Measurements from ENCODE around the gene FNDC3B.

FNDC3B gene

DNA sequence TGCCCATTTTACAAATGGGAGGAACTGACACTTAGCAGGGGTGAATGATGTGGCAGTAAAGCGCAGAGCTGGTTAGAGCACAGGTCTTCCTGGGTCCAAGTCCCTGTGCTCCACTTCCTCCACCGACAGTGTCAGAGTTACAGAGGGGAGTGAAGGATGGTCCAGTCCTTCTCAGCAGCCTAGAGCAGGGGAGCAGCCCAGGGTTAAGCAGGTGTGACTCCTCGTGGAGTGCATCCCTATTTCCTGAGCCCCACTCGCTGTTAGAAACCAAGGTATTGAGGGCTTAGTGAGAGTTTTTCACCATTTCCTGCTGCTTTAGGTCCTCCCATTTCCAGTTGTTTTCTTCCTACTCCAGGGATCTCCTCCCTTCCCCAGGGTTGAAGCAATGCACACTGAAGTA lies 333.5 kb downstream of the FNDC3B start:
- H3K9me3 ChIP-seq (ENCODE audit: insufficient read depth, low read depth, low read length) = no peaks in the 10 kb centered on the region
- TF ChIP-seq EZH2phosphoT487 (IDR thresholded peaks at IDR 0.05; ENCODE audit: borderline replicate concordance) = no peak
- TF ChIP-seq, protein P1, sequence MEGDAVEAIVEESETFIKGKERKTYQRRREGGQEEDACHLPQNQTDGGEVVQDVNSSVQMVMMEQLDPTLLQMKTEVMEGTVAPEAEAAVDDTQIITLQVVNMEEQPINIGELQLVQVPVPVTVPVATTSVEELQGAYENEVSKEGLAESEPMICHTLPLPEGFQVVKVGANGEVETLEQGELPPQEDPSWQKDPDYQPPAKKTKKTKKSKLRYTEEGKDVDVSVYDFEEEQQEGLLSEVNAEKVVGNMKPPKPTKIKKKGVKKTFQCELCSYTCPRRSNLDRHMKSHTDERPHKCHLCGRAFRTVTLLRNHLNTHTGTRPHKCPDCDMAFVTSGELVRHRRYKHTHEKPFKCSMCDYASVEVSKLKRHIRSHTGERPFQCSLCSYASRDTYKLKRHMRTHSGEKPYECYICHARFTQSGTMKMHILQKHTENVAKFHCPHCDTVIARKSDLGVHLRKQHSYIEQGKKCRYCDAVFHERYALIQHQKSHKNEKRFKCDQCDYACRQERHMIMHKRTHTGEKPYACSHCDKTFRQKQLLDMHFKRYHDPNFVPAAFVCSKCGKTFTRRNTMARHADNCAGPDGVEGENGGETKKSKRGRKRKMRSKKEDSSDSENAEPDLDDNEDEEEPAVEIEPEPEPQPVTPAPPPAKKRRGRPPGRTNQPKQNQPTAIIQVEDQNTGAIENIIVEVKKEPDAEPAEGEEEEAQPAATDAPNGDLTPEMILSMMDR (conservative IDR thresholded peaks at IDR 0.05; ENCODE audit: low read length) = no peak

DNA sequence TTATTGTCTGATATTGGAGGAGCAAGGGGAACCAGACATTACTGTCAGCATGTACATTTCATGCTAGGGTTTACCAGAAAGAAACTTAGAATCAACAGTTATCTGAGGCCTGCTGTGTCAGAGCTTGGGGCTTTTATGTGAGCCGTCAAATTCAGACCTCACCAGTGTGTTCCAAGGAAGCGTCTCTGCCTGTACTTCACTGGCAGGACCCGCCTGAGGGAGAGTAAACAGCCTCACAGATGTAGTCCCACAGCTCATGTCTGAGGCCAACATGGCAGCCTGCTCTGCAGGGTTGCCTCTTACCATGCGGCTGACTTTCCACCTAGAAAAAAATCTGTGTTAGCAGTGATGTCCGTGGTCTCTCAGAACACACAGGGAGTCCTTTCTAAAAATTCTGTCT lies 334.5 kb downstream of the FNDC3B start:
- Histone ChIP-seq H2AFZ (ENCODE audit: low read length) (no peak overlapping the region), H3K9ac (ENCODE audit: low read depth, low read length, poor library complexity, severe bottlenecking) (no peak overlapping the region), H3K36me3 (ENCODE audit: insufficient read depth, low read length) (peaks cover 11% of the 10 kb centered on the region; the same call in 1 of the 2 replicates), H3K27me3 (ENCODE audit: insufficient read depth, low read length, poor library complexity, severe bottlenecking) (no peaks in the 10 kb centered on the region), H3K9me3 (ENCODE audit: insufficient read depth, low read depth, low read length) (no peaks in the 10 kb centered on the region), H3K9me2 (replicated peaks; ENCODE audit: low read depth, low read length) (no peaks in the 10 kb centered on the region), H4K20me1 (ENCODE audit: insufficient read depth, low read length, poor library complexity, severe bottlenecking) (no peaks in the 10 kb centered on the region), H3K79me2 (ENCODE audit: insufficient read depth, low read length) (no peaks in the 10 kb centered on the region), H3K4me3 (ENCODE audit: low read length, poor library complexity, severe bottlenecking) (no peak overlapping the region), H3F3A (ENCODE audit: low read depth) (no peaks in the 10 kb centered on the region), H3K4me2 (ENCODE audit: low read depth, low read length, poor library complexity, severe bottlenecking) (no peak overlapping the region), H3K4me1 (ENCODE audit: insufficient read depth, low read length, poor library complexity, severe bottlenecking) (no peaks in the 10 kb centered on the region)
- no peak for TF ChIP-seq EZH2phosphoT487 (IDR thresholded peaks at IDR 0.05; ENCODE audit: borderline replicate concordance)
- TF ChIP-seq, protein P1 (conservative IDR thresholded peaks at IDR 0.05; ENCODE audit: low read length) = no peak

More for the DNA sequence above, 333.5 kb downstream of the FNDC3B start:
- H3K27me3 ChIP-seq (ENCODE audit: insufficient read depth, low read length, poor library complexity, severe bottlenecking) = no peaks in the 10 kb centered on the region
- H3K9me2 ChIP-seq (replicated peaks; ENCODE audit: low read depth, low read length) = no peaks in the 10 kb centered on the region
- H3K36me3 ChIP-seq (ENCODE audit: insufficient read depth, low read length) = peaks cover under 1% of the 10 kb centered on the region; the same call in 1 of the 2 replicates
- H4K20me1 ChIP-seq (ENCODE audit: insufficient read depth, low read length, poor library complexity, severe bottlenecking) = no peaks in the 10 kb centered on the region
- no peak overlapping the region for H3K9ac ChIP-seq (ENCODE audit: low read depth, low read length, poor library complexity, severe bottlenecking)
- no peaks in the 10 kb centered on the region for H3K79me2 ChIP-seq (ENCODE audit: insufficient read depth, low read length)
- no peaks in the 10 kb centered on the region for H3F3A ChIP-seq (ENCODE audit: low read depth)
- H3K4me1 ChIP-seq (ENCODE audit: insufficient read depth, low read length, poor library complexity, severe bottlenecking) = no peaks in the 10 kb centered on the region
- no peak overlapping the region for H2AFZ ChIP-seq (ENCODE audit: low read length)
- no peak overlapping the region for H3K4me2 ChIP-seq (ENCODE audit: low read depth, low read length, poor library complexity, severe bottlenecking)
- H3K4me3 ChIP-seq (ENCODE audit: low read length, poor library complexity, severe bottlenecking) = no peak overlapping the region

DNA sequence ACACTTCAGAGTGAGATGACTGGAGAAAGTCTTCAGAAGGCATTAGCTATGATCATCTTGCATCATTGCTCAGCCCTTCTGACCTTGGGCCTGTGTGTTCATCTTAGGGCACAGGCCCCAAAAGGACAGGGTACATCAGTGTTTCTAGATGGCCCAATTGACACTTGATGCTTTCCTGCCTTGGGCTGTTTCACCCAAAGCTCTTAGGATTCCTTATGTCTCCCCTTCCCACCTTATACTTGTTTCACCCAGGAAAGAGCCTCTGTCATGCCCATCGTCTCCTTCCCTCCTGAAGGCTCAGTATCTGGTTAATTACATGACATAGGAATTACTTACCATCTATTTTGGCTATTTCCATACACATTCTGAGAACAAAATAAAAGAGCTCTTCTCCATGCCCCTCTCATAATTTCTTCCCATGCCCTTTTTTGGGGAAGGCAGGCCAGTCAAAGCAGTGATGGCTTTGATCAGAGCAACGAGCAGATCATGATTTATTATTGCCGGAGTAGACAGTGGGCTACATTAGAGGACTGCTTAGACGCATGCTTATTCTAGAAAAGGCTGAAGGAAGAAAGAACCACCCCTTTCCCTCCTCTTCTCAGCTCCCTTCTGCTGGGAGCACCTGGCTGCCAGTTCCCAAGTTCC lies 335.9 kb downstream of the FNDC3B start:
- no peaks in the 10 kb centered on the region; the same call in 1 of the 2 replicates for H3K9me3 ChIP-seq (ENCODE audit: insufficient read depth, low read depth, low read length)
- no peaks in the 10 kb centered on the region for H3K27me3 ChIP-seq (ENCODE audit: insufficient read depth, low read length, poor library complexity, severe bottlenecking)
- no peak overlapping the region for H3K4me2 ChIP-seq (ENCODE audit: low read depth, low read length, poor library complexity, severe bottlenecking)
- H3K4me1 ChIP-seq (ENCODE audit: insufficient read depth, low read length, poor library complexity, severe bottlenecking) = no peaks in the 10 kb centered on the region
- no peaks in the 10 kb centered on the region for H3F3A ChIP-seq (ENCODE audit: low read depth)
- no peaks in the 10 kb centered on the region for H3K9me2 ChIP-seq (replicated peaks; ENCODE audit: low read depth, low read length)
- TF ChIP-seq, protein P1 (conservative IDR thresholded peaks at IDR 0.05; ENCODE audit: low read length) = no peak
- TF ChIP-seq EZH2phosphoT487 (IDR thresholded peaks at IDR 0.05; ENCODE audit: borderline replicate concordance) = no peak
- peaks cover 23% of the 10 kb centered on the region for H3K36me3 ChIP-seq (ENCODE audit: insufficient read depth, low read length)
- H3K9ac ChIP-seq (ENCODE audit: low read depth, low read length, poor library complexity, severe bottlenecking) = no peak overlapping the region
- no peak overlapping the region for H3K4me3 ChIP-seq (ENCODE audit: low read length, poor library complexity, severe bottlenecking)
- no peak overlapping the region for H2AFZ ChIP-seq (ENCODE audit: low read length)
- H4K20me1 ChIP-seq (ENCODE audit: insufficient read depth, low read length, poor library complexity, severe bottlenecking) = no peaks in the 10 kb centered on the region
- H3K79me2 ChIP-seq (ENCODE audit: insufficient read depth, low read length) = no peaks in the 10 kb centered on the region

Measured in Loucy (cell line).